Esophagus squamous epithelium (tissue), 5 donors: ENCODE measurements around the gene B4GAT1. TPM values are rescaled to one million over a fixed set of nuclear protein-coding genes. Genes with fewer than 3 reads are reported as not detected.
"Not testable (repeated sequence)": the region's sequence is repeated elsewhere in the genome, so short reads cannot be mapped to it uniquely, and the experiment has no call there.

ENCODE experiments used
- DNase-seq: peaks from one replicate; lab custom pipeline; 2025; lab: John Stamatoyannopoulos, UW
- H3K27ac ChIP-seq, 4 donors: fragments of 200-600 bp; sonication (generic); one replicate each; pipeline ENCODE4 v1.5.1; 2016 to 2019; ENCODE audit warnings: mild to moderate bottlenecking in 1 of 4
- H3K27me3 ChIP-seq, 4 donors: fragments of 200-600 bp; sonication (generic); 1 replicate in 3 of 4; 2 replicates in 1 of 4; pipeline versions ENCODE4 v1.5.1 to v1.6.0; 2017 to 2021; ENCODE audit warnings: antibody characterized with exemption in 1 of 4
- H3K36me3 ChIP-seq, 3 donors: fragments of 200-600 bp; sonication (generic); one replicate each; pipeline ENCODE4 v1.5.1; 2016 to 2019
- H3K4me1 ChIP-seq, 3 donors: fragments of 200-600 bp; sonication (generic); one replicate each; pipeline ENCODE4 v1.5.1; 2017 to 2019
- H3K4me3 ChIP-seq, 4 donors: fragments of 200-600 bp; sonication (generic); 1 replicate in 3 of 4; 2 replicates in 1 of 4; pipeline ENCODE4 v1.5.1; 2016 to 2019; ENCODE audit warnings: mild to moderate bottlenecking in 2 of 4, moderate library complexity in 1 of 4
- H3K9me3 ChIP-seq, 3 donors: fragments of 200-600 bp; sonication (generic); one replicate each; pipeline ENCODE4 v1.5.1; 2016 to 2019
- CTCF ChIP-seq, 6 experiments: fragments of 450-650 bp in 4 of 6; fragments of 200-600 bp in 2 of 6; sonication (generic) in 2 of 6; IDR thresholded peaks; one replicate each; pipeline ENCODE4 v1.5.1; 2016 to 2019; ENCODE audit warnings: antibody characterized with exemption in 6 of 6, mild to moderate bottlenecking in 4 of 6, moderate library complexity in 4 of 6
- POLR2A ChIP-seq, 4 donors: fragments of 450-650 bp; IDR thresholded peaks; one replicate each; pipeline ENCODE4 v1.6.1; 2017; ENCODE audit warnings: antibody characterized with exemption in 4 of 4, mild to moderate bottlenecking in 4 of 4, moderate library complexity in 3 of 4
- WGBS, 2 donors: methylation state at CpG; one replicate each; pipeline ENCODE4 v1.1.5; 2018; 5-methylcytosine and 5-hydroxymethylcytosine counted together
- intact Hi-C: fragments of 100-400 bp; cut with DNase I; formaldehyde crosslinking; loops from one replicate; pipeline ENCODE4 v1.15.0; 2022
- total RNA-seq, 4 donors: library from RNA; depleted of rRNA; stranded (reverse); fragments of >200 nt; gene quantifications; one replicate each; pipeline ENCODE4 v1.1.0, GENCODE V29; 2016
- donor health status: DM: yes; HTN: yes; CAD: no.

The B4GAT1 gene
- total RNA-seq, 4 donors from 2014 or later = 6.8 to 24.0 (median 11.3) TPM

GRCh38 chr11:66362481-66363147 lies 15.2 kb upstream of the B4GAT1 start:
- Histone ChIP-seq H3K27me3 (no peaks in the 10 kb centered on the region), H3K36me3 (no peaks in the 10 kb centered on the region), H3K4me1 (no peaks in the 10 kb centered on the region), H3K27ac (no peak overlapping the region), H3K4me3 (no peak overlapping the region), H3K9me3 (no peaks in the 10 kb centered on the region)
- DNase-seq = no peak
- intact Hi-C loops = no loop called here
- no peak for TF ChIP-seq POLR2A (IDR thresholded peaks at IDR 0.05)
- no peak for TF ChIP-seq CTCF (IDR thresholded peaks at IDR 0.05)
- 73 to 88% methylated on average over 7 of the region's 9 CpGs for WGBS, 2 donors

GRCh38 chr11:66361502-66361941 lies 14.1 kb upstream of the B4GAT1 start:
- 76 to 79% methylated on average over 4 to 6 of the region's 6 CpGs for WGBS, 2 donors
- Histone ChIP-seq H3K36me3 (no peaks in the 10 kb centered on the region), H3K27me3 (no peaks in the 10 kb centered on the region), H3K4me1 (no peaks in the 10 kb centered on the region), H3K9me3 (no peaks in the 10 kb centered on the region), H3K27ac (no peak overlapping the region), H3K4me3 (no peak overlapping the region)
- intact Hi-C loops = no loop called here
- TF ChIP-seq POLR2A (IDR thresholded peaks at IDR 0.05) = no peak
- TF ChIP-seq CTCF (IDR thresholded peaks at IDR 0.05) = no peak
- no peak for DNase-seq

GRCh38 chr11:66360406-66361073 lies 13.1 kb upstream of the B4GAT1 start:
- DNase-seq = no peak
- no peaks in the 10 kb centered on the region for H3K4me1 ChIP-seq
- 91 to 96% methylated on average over 13 to 15 of the region's 15 CpGs for WGBS, 2 donors
- H3K36me3 ChIP-seq = peaks cover 0 to 4% (median 0%) of the 10 kb centered on the region in 3 donors
- H3K4me3 ChIP-seq = no peak overlapping the region
- TF ChIP-seq CTCF (IDR thresholded peaks at IDR 0.05) (no peak), POLR2A (IDR thresholded peaks at IDR 0.05) (no peak)
- intact Hi-C loops = no loop called here
- no peak overlapping the region for H3K27ac ChIP-seq
- H3K27me3 ChIP-seq = no peaks in the 10 kb centered on the region
- H3K9me3 ChIP-seq = no peaks in the 10 kb centered on the region

GRCh38 chr11:66359662-66360087 lies 12.2 kb upstream of the B4GAT1 start:
- no peaks in the 10 kb centered on the region for H3K9me3 ChIP-seq
- 53 to 63% methylated on average over 2 to 3 of the region's 3 CpGs for WGBS, 2 donors
- intact Hi-C loops = no loop called here
- peaks cover 0 to 4% (median 0%) of the 10 kb centered on the region in 3 donors for H3K36me3 ChIP-seq
- no peak overlapping the region for H3K27ac ChIP-seq
- no peak for DNase-seq
- no peaks in the 10 kb centered on the region for H3K27me3 ChIP-seq
- TF ChIP-seq CTCF (IDR thresholded peaks at IDR 0.05) (no peak), POLR2A (IDR thresholded peaks at IDR 0.05) (no peak)
- H3K4me1 ChIP-seq = no peaks in the 10 kb centered on the region
- no peak overlapping the region for H3K4me3 ChIP-seq

GRCh38 chr11:66350560-66351235 lies 3.3 kb upstream of the B4GAT1 start:
- H3K4me3 ChIP-seq, H3K27me3 ChIP-seq, DNase-seq, H3K9me3 ChIP-seq, H3K27ac ChIP-seq, intact Hi-C loops: not testable (repeated sequence)
- H3K4me1 ChIP-seq = peaks cover 14 to 30% (median 15%) of the 10 kb centered on the region in 3 donors
- WGBS, 2 donors = 80 to 83% methylated on average over 7 to 8 of the region's 8 CpGs
- peaks cover 0 to 12% (median 0%) of the 10 kb centered on the region in 3 donors for H3K36me3 ChIP-seq
